Fibroblast of pulmonary artery (primary cell): ENCODE results near the gene CFAP68.
A peak's percentile ranks its signal among the peaks of the same experiment; 100 is the strongest.
"Not testable (repeated sequence)": the region's sequence is repeated elsewhere in the genome, so short reads cannot be mapped to it uniquely, and the experiment has no call there.

ENCODE experiments used
- DNase-seq: peaks from one replicate; pipeline ENCODE4 v3.0.0-alpha.2; 2010; ENCODE audit warnings: low read depth
- H3K4me3 ChIP-seq: replicated peaks from 2 replicates; pipeline ENCODE4 v1.5.1; 2011; ENCODE audit warnings: low read depth, mild to moderate bottlenecking, control low read depth, low read length, moderate library complexity
- CTCF ChIP-seq: IDR thresholded peaks from 2 replicates; pipeline ENCODE4 v1.5.1; 2011; ENCODE audit warnings: mild to moderate bottlenecking, control low read depth, low read length, inconsistent platforms; ENCODE audit errors: missing control alignments

The CFAP68 gene

GRCh38 chr11:111923351-111923788 lies 44.0 kb downstream of the CFAP68 start:
- H3K4me3 ChIP-seq: no peak overlapping the region
- TF ChIP-seq CTCF: no peak
- DNase-seq: peak; percentile 55

DNA sequence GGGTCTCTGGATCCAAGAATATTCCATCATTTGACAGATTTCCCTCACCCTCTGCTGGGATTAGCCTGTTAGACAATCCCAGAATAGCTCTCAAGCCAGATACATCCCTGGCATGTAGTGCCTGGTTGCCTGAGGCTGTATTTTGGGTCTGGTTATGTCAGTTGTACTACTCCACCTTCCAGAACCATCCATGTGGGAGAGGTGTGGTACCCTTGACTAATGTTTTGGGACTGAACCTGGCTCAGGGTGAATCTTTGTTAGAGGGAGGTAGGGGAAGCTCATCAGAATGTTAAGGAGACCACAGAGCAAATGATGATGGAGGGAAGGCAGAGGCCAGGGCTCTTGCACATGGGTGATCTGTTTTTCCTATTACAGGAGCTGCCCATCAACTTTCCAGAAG lies 44.6 kb downstream of the CFAP68 start:
- H3K4me3 ChIP-seq: no peak overlapping the region
- no peak for DNase-seq
- no peak for TF ChIP-seq CTCF

DNA sequence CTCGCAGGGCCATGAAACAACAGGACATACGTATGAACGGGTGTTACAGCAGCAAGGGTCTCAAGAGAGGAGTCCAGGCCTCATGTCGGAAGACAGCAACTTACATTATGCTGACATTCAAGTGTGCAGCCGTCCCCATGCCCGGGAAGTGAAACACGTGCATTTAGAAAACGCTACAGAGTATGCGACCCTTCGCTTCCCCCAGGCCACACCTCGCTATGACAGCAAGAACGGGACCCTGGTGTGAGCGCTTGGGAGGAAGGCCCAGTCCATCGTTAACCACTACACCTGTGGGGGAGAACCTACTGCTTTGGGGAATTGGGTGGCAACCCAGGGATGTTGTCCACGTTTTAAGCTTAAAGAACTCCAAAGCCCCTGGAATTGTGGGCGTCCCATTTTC lies 46.6 kb downstream of the CFAP68 start:
- DNase-seq: no peak
- no peak overlapping the region for H3K4me3 ChIP-seq
- TF ChIP-seq CTCF: no peak

DNA sequence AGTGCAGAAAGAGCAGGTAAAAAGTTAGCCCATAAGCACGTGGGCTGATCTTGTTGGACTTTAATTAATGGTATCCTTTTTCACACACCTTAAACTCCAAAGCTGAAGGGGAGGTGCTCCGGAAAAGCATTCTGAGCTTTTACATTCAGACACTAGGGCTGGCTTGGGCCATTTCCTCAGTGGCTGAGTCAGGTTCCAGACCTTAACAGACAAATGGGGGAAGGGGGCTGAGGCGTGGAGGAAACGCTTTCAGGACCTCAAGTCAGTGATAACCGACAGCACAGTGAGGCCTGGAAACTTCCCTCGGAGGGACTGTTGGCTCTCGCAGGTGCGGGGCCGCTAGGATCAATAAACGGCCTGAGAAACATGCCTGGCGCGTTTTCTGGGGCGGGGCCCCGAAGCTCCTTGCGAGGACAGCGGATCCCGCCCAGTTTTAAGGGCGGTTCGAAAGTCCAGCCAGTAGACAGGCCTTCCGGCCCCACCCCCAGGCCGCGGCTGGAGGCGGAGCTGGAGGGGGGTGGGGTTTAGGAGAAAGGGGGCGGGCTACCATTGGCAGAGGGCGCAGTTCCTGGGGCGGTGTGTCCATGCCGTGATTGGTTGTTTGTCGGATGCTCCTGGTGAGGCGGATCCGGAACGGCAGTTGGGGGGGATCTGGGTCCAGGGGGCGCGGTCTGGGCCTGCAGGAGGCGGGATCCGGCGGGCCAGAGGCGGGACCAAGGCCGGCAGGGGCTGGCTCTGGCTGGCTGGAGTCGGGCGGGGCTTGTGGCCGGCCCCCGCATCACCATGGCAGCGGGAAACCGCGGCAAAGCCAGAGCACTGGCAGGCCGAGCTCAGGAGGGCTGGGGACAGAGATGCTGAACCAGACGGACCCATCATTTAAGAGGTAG lies 47.4 kb downstream of the CFAP68 start:
- TF ChIP-seq CTCF: no peak
- peak; percentile 97 for DNase-seq
- H3K4me3 ChIP-seq: peak overlapping the region; percentile 56

GRCh38 chr11:111930472-111930871 lies 51.1 kb downstream of the CFAP68 start:
- DNase-seq: no peak
- no peak for TF ChIP-seq CTCF
- no peak overlapping the region for H3K4me3 ChIP-seq

GRCh38 chr11:111932611-111932950 lies 53.2 kb downstream of the CFAP68 start:
- no peak for TF ChIP-seq CTCF
- H3K4me3 ChIP-seq: no peak overlapping the region
- DNase-seq: no peak

GRCh38 chr11:111933176-111933575 lies 53.8 kb downstream of the CFAP68 start:
- DNase-seq, H3K4me3 ChIP-seq: not testable (repeated sequence)
